PC-9 (cell line): Measurements from ENCODE around the gene TK2. TPM values are rescaled to one million over a fixed set of nuclear protein-coding genes. Genes with fewer than 3 reads are reported as not detected.

ENCODE experiments used
- BruUV-seq: library from RNA; stranded (reverse); fragments of 400-500 nt; replicated peaks from 2 replicates; lab custom pipeline; 2021; lab: Mats Ljungman, UMichigan
- CTCF ChIA-PET: fragments of 300-600 bp; sonication (Branson Sonifier 250); formaldehyde crosslinking; loops from one replicate; lab custom pipeline; 2022; ENCODE audit warnings: antibody characterized with exemption; lab: Charles Lee
- POLR2A ChIA-PET: fragments of 300-600 bp; sonication (Branson Sonifier 250); formaldehyde crosslinking; loops from one replicate; lab custom pipeline; 2022; ENCODE audit warnings: antibody characterized with exemption; ENCODE audit not compliant: unreplicated experiment; lab: Charles Lee
- DNase-seq, 2 experiments: peaks; one replicate each; pipeline versions ENCODE4 v3.0.0 to v3.0.0-alpha.2; 2015 to 2022; ENCODE audit warnings: mixed read lengths in 1 of 2
- H2AFZ ChIP-seq: fragments of 200-600 bp; sonication (generic); 2 replicates; pipeline ENCODE4 v1.8.1; 2017; ENCODE audit warnings: antibody characterized with exemption
- H3F3A ChIP-seq: fragments of 200-600 bp; sonication (generic); 2 replicates; pipeline ENCODE4 v1.8.1; 2017; ENCODE audit warnings: antibody characterized with exemption, mild to moderate bottlenecking, low read depth; ENCODE audit not compliant: insufficient read depth
- H3K27ac ChIP-seq: fragments of 200-600 bp; sonication (generic); 2 replicates; pipeline ENCODE4 v1.6.1; 2016; ENCODE audit warnings: mixed run types
- H3K27me3 ChIP-seq: fragments of 200-600 bp; sonication (generic); 2 replicates; pipeline ENCODE4 v1.6.1; 2016; ENCODE audit warnings: low read depth, mixed run types; ENCODE audit not compliant: insufficient read depth
- H3K36me3 ChIP-seq: fragments of 200-600 bp; sonication (generic); 2 replicates; pipeline ENCODE4 v1.6.1; 2016; ENCODE audit warnings: low read depth, mixed run types
- H3K4me1 ChIP-seq: fragments of 200-600 bp; sonication (generic); replicated peaks from 2 replicates; pipeline ENCODE4 v1.6.1; 2016; ENCODE audit warnings: mixed run types; ENCODE audit not compliant: insufficient read depth
- H3K4me2 ChIP-seq: fragments of 200-600 bp; sonication (generic); 2 replicates; pipeline ENCODE4 v1.6.1; 2017; ENCODE audit warnings: mixed run types
- H3K4me3 ChIP-seq: fragments of 200-600 bp; sonication (generic); 2 replicates; pipeline ENCODE4 v1.6.1; 2016; ENCODE audit warnings: mixed run types
- H3K79me2 ChIP-seq: fragments of 200-600 bp; sonication (generic); 2 replicates; pipeline ENCODE4 v1.6.1; 2017; ENCODE audit warnings: low read depth, mixed run types
- H3K9me2 ChIP-seq: fragments of 200-600 bp; sonication (generic); 2 replicates; pipeline ENCODE4 v1.8.1; 2017; ENCODE audit warnings: mild to moderate bottlenecking; ENCODE audit not compliant: insufficient read depth
- H3K9me3 ChIP-seq: fragments of 200-600 bp; sonication (generic); 2 replicates; pipeline ENCODE4 v1.8.1; 2016; ENCODE audit warnings: low read depth; ENCODE audit not compliant: insufficient read depth
- H4K20me1 ChIP-seq: fragments of 200-600 bp; sonication (generic); 2 replicates; pipeline ENCODE4 v1.8.1; 2017; ENCODE audit not compliant: insufficient read depth
- CTCF ChIP-seq: fragments of 200-600 bp; sonication (generic); conservative IDR thresholded peaks from 2 replicates; pipeline ENCODE4 v1.6.1; 2017; ENCODE audit warnings: mixed run types, antibody characterized with exemption, mild to moderate bottlenecking, moderate library complexity
- EZH2 ChIP-seq: fragments of 200-600 bp; sonication (generic); IDR thresholded peaks from 2 replicates; pipeline ENCODE4 v1.8.0; 2017; ENCODE audit warnings: antibody characterized with exemption, low read depth
- intact Hi-C: fragments of 100-400 bp; cut with micrococcal nuclease; formaldehyde crosslinking; loops from one replicate; pipeline ENCODE4 v1.10.0; 2022; ENCODE audit not compliant: unreplicated experiment
- total RNA-seq: library from RNA; stranded (reverse); gene quantifications from 2 replicates; pipeline ENCODE4 v1.2.3, GENCODE V29; 2021

Gene TK2
- total RNA-seq, 1 experiment from 2014 or later: 20.1 TPM

- DNase-seq: no peak
- TF ChIP-seq EZH2: no peak
- no peak for TF ChIP-seq CTCF
- Histone ChIP-seq H3K79me2 (no peaks in the 10 kb centered on the region), H3F3A (no peaks in the 10 kb centered on the region), H2AFZ (no peak overlapping the region), H3K9me2 (no peaks in the 10 kb centered on the region), H3K4me1 (no peaks in the 10 kb centered on the region), H3K9me3 (no peaks in the 10 kb centered on the region), H3K4me3 (no peak overlapping the region), H3K4me2 (no peak overlapping the region), H4K20me1 (no peaks in the 10 kb centered on the region), H3K27me3 (no peaks in the 10 kb centered on the region), H3K36me3 (no peaks in the 10 kb centered on the region), H3K27ac (no peak overlapping the region)
- POLR2A ChIA-PET: no interaction called here
- no TSS peak for BruUV-seq
- CTCF ChIA-PET: no interaction called here
- intact Hi-C loops: no loop called here
These were observed 13.4 kb downstream of the TK2 start for GRCh38 chr16:66536525-66536924.

- no peaks in the 10 kb centered on the region for H4K20me1 ChIP-seq
- no peaks in the 10 kb centered on the region for H3K36me3 ChIP-seq
- no peaks in the 10 kb centered on the region for H3K79me2 ChIP-seq
- no peaks in the 10 kb centered on the region for H3F3A ChIP-seq
- ChIA-PET CTCF (no interaction called here), POLR2A (no interaction called here)
- intact Hi-C loops: no loop called here
- no peaks in the 10 kb centered on the region for H3K27me3 ChIP-seq
- H3K4me3 ChIP-seq: no peak overlapping the region
- no peaks in the 10 kb centered on the region for H3K4me1 ChIP-seq
- no peak overlapping the region for H3K4me2 ChIP-seq
- BruUV-seq: no TSS peak
- no peaks in the 10 kb centered on the region for H3K9me3 ChIP-seq
- no peak overlapping the region for H3K27ac ChIP-seq
- H3K9me2 ChIP-seq: no peaks in the 10 kb centered on the region
- TF ChIP-seq EZH2: no peak
- TF ChIP-seq CTCF: no peak
- no peak for DNase-seq
- no peak overlapping the region for H2AFZ ChIP-seq
These were observed 15.5 kb downstream of the TK2 start for GRCh38 chr16:66534376-66534799.

GRCh38 chr16:66529475-66529874 is 20.4 kb downstream of the TK2 start:
- H3K4me1 ChIP-seq: no peaks in the 10 kb centered on the region
- H2AFZ ChIP-seq: no peak overlapping the region
- no peaks in the 10 kb centered on the region for H3K27me3 ChIP-seq
- H3K4me2 ChIP-seq: no peak overlapping the region
- H3K9me3 ChIP-seq: no peaks in the 10 kb centered on the region
- TF ChIP-seq EZH2 (no peak), CTCF (no peak)
- no peak overlapping the region for H3K4me3 ChIP-seq
- no peaks in the 10 kb centered on the region for H3K79me2 ChIP-seq
- no peaks in the 10 kb centered on the region for H3F3A ChIP-seq
- H3K27ac ChIP-seq: no peak overlapping the region
- no TSS peak for BruUV-seq
- H3K9me2 ChIP-seq: no peaks in the 10 kb centered on the region
- intact Hi-C loops: no loop called here
- DNase-seq: no peak
- CTCF ChIA-PET: no interaction called here
- H4K20me1 ChIP-seq: no peaks in the 10 kb centered on the region
- POLR2A ChIA-PET: interaction anchor here (0.6 kb wide), 1 partner anchor 244 kb away, joined by 3 read pairs; no protein-coding TSS in a partner anchor
- 0 out of 2 replicates have a peak, but pooled peaks cover 3% of the 10 kb centered on the region for H3K36me3 ChIP-seq
